Measurements from ENCODE around the gene USH1G. TPM values are rescaled to one million over a fixed set of nuclear protein-coding genes. Genes with fewer than 3 reads are reported as not detected.

Gene USH1G
- total and polyA plus RNA-seq, 8 donors: 0.06 to 0.13 (median 0.12) TPM; not detected in 3

DNA sequence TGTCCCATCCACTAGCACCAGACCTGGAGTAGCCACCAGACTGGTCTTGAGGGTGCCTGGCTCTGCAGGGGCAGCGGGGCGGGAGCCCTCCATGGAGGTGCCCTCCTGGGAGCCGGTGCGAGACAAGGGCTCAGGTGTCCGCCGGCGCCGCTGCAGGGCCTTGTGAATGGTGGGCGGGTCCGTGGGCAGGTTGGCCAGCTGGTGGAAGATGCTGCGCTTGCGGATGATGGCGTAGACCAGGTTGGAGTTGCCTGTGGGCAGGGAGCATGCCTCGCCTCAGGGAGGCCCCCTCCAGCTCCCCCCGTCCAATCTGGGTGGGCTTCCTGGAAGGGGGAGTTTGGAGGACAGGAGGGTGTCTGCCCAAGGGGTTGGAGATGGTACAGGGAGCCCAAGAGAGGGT lies 31.1 kb upstream of the USH1G start:
- TF ChIP-seq, protein P1, sequence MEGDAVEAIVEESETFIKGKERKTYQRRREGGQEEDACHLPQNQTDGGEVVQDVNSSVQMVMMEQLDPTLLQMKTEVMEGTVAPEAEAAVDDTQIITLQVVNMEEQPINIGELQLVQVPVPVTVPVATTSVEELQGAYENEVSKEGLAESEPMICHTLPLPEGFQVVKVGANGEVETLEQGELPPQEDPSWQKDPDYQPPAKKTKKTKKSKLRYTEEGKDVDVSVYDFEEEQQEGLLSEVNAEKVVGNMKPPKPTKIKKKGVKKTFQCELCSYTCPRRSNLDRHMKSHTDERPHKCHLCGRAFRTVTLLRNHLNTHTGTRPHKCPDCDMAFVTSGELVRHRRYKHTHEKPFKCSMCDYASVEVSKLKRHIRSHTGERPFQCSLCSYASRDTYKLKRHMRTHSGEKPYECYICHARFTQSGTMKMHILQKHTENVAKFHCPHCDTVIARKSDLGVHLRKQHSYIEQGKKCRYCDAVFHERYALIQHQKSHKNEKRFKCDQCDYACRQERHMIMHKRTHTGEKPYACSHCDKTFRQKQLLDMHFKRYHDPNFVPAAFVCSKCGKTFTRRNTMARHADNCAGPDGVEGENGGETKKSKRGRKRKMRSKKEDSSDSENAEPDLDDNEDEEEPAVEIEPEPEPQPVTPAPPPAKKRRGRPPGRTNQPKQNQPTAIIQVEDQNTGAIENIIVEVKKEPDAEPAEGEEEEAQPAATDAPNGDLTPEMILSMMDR (IDR thresholded peaks at IDR 0.05): no peak
- Histone ChIP-seq H3K4me3 (no peak overlapping the region), H3K27ac (no peak overlapping the region), H3K4me1 (no peaks in the 10 kb centered on the region), H3K36me3 (peaks cover 0 to 29% of the 10 kb centered on the region in 2 donors), H3K27me3 (peaks cover 0 to 7% of the 10 kb centered on the region in 2 donors), H3K9me3 (peaks cover 0 to 6% of the 10 kb centered on the region in 2 donors)
- intact Hi-C loops (cut with DNase I): no loop called here
- ATAC-seq (no peak), DNase-seq (no peak)

DNA sequence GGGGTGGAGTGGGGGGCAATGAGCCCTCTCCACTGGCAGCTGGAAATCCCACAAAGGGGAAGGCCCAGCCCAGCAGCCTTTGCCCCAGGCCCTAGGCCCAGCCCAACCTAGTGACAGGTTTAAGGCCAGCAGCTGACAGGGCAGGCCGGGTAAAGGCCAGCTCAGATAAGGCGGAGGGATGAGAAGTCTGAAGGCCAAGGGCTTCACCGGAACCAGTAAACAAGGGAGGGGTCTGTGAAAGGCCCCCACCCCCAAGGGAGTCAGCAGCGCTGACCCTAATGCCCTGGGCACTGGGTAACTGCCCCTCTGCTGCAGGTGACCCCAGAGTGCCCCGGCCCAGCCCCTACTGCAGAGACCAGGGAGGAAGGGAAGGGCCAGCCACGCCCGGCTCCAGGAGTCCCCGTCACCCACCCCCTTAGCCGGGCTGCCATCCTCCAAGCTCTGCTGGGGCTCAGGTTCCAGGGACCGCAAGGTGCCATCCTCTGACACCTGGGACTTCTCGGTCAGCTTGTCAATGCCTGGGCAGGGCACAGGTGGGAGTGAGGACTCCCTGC lies 30.2 kb upstream of the USH1G start:
- TF ChIP-seq, protein P1 (IDR thresholded peaks at IDR 0.05): no peak
- no peak for ATAC-seq
- intact Hi-C loops (cut with DNase I): no loop called here

DNA sequence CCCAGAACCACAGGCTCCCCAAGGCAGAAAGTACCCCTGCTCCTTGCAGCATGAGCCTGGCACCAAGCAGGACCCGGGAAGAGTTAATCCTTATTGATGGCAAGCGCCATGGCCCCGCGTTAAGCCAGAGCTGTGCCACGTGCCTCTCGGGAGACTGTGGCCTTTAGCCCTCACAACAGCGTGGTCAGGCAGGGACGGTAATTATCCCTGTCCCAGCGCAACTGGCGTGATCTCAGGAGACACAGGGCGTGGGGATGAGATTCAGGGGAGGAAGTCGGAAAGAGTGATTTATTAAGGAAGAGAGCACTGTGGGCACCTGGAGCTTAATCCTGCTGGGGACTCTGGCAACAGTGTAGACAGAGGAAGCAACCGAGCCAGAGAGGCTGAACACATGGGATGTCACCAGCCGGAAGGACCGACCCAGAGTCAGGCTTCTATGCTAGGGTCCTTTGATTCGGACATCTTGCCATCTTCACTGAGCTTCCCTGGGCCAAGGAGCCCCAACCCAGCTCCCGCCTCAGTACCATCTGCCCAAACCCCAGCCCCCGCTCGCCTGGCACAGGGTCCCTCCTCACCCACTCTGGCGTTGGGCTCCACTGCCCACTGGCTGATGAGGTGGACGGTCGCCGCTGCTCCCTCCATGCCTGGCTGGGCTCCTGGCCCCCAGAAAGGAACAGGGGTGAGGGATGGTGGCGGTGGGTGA lies 29.5 kb upstream of the USH1G start:
- Histone ChIP-seq H3K4me3 (no peak overlapping the region), H3K36me3 (peaks cover 0 to 29% of the 10 kb centered on the region in 2 donors), H3K4me1 (no peaks in the 10 kb centered on the region), H3K27me3 (peaks cover 0 to 9% of the 10 kb centered on the region in 2 donors), H3K9me3 (peaks cover 0 to 6% of the 10 kb centered on the region in 2 donors), H3K27ac (no peak overlapping the region)
- TF ChIP-seq, protein P1 (IDR thresholded peaks at IDR 0.05): no peak
- intact Hi-C loops (cut with DNase I): no loop called here
- DNase-seq: no peak
- ATAC-seq: no peak

More for the DNA sequence above, 30.2 kb upstream of the USH1G start:
- H3K27me3 ChIP-seq: peaks cover 0 to 9% of the 10 kb centered on the region in 2 donors
- H3K4me1 ChIP-seq: no peaks in the 10 kb centered on the region
- H3K9me3 ChIP-seq: peaks cover 0 to 6% of the 10 kb centered on the region in 2 donors
- no peak overlapping the region for H3K27ac ChIP-seq
- no peak for DNase-seq
- peaks cover 0 to 29% of the 10 kb centered on the region in 2 donors for H3K36me3 ChIP-seq
- no peak overlapping the region for H3K4me3 ChIP-seq

DNA sequence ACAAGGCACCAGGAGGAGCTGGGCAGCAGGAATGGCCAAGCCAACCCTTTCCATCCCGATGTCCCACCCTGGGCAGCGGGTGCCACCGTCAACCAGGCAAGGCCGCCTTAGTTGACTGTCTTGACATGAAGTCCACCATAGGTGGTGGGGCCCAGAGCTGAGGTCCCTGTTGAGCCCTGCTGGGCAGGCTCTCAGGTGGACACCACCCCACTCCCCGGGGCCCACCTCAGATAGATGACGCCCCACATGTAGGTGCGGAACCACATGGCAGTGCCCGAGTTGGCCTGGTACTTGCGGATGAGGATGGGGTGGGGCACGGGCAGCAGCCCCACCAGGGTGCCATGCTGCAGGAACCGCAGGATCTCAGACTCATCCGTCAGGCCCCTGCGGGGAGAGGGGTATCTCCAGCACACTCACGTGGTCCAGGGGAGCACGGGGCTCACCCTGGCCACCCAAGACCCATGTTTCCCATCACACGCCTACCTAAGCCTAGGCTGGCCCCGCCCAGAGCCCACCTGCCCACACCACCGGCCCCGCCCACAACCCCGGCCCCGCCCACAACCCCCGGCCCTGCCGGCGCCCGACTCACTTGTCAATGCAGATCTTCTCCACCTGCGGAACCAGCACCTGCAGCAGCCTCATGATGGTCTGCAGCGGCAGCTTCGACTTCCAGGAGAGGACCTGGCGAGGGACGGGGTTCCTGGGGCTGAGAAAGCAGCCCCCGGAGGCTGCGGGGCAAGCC lies 28.8 kb upstream of the USH1G start:
- no peak overlapping the region for H3K27ac ChIP-seq
- no peaks in the 10 kb centered on the region for H3K4me1 ChIP-seq
- DNase-seq: no peak
- ATAC-seq: no peak
- peaks cover 0 to 29% of the 10 kb centered on the region in 2 donors for H3K36me3 ChIP-seq
- peaks cover 0 to 6% of the 10 kb centered on the region in 2 donors for H3K9me3 ChIP-seq
- H3K4me3 ChIP-seq: no peak overlapping the region
- H3K27me3 ChIP-seq: peaks cover 0 to 10% of the 10 kb centered on the region in 2 donors
- intact Hi-C loops (cut with DNase I): no loop called here
- TF ChIP-seq, protein P1 (IDR thresholded peaks at IDR 0.05): no peak

DNA sequence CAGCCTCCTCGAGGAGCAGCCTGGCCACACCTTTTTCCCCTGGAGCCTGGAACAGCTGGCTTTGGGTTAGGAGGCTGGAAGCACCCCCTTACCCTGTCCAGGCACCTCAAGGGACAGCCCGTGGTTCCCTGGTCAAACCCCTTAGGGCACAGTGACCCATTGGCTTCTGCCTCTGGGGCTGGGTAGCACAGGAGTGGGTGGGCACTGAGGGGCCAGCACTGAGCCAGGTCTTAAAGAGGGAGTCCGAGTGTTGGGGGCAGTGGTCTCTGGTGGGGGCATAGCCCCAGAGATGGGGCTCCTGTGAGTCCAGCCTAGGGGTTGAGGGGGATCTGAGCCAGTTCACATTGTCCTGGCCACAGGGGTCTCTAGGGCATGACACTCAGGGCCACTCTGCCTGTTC lies 28.0 kb upstream of the USH1G start:
- no peak overlapping the region for H3K4me3 ChIP-seq
- DNase-seq (no peak), ATAC-seq (no peak)
- TF ChIP-seq, protein P1 (IDR thresholded peaks at IDR 0.05): no peak
- no peaks in the 10 kb centered on the region for H3K9me3 ChIP-seq
- peaks cover 0 to 29% of the 10 kb centered on the region in 2 donors for H3K36me3 ChIP-seq
- no peaks in the 10 kb centered on the region for H3K4me1 ChIP-seq
- peaks cover 0 to 18% of the 10 kb centered on the region in 2 donors for H3K27me3 ChIP-seq
- intact Hi-C loops (cut with DNase I): no loop called here
- H3K27ac ChIP-seq: no peak overlapping the region

Data from left lung (tissue), 10 donors.